ENCODE data around the gene MEP1B.

DNA sequence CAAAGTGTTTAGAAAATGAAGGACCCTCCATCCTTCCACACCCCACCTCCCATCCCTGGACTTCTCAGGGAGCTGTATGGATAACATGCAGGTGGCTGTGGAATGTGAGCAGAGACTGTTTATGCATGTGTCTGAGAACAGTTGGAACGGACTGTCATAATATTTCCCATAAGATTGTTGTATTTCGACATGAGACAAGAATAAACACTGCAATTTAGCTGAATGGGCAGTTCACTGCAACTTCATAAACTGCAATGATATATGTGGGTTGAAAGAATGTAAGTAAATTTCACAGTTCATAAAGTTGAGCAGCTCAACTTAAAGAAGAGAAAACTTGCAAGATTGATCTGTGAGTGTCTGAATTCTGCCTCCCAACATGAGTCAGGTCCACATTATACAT, 74.6 kb downstream of the MEP1B start:
- TF ChIP-seq CTCF (IDR thresholded peaks at IDR 0.05 in 8 of 11, conservative IDR thresholded peaks at IDR 0.05 in 3 of 11), result no peak
- TF ChIP-seq POLR2A (IDR thresholded peaks at IDR 0.05), result no peak
- TF ChIP-seq POLR2AphosphoS5 (IDR thresholded peaks at IDR 0.05), result no peak

Data from spleen (tissue), 7 donors.